ENCODE measurements around the gene MB21D2. TPM values are rescaled to one million over a fixed set of nuclear protein-coding genes. Genes with fewer than 3 reads are reported as not detected.
A peak's percentile ranks its signal among the peaks of the same experiment; 100 is the strongest.

MB21D2 gene
- total RNA-seq, 1 experiment from 2014 or later: 19.7 TPM

- Mint-ChIP-seq H3K4me3 (no peak overlapping the region), H3K9me3 (no peaks in the 10 kb centered on the region), H3K27me3 (ENCODE audit: low read depth) (no peaks in the 10 kb centered on the region), H3K36me3 (peaks cover 22% of the 10 kb centered on the region), H3K27ac (peak overlapping the region; percentile 71), H3K4me1 (peaks cover 18% of the 10 kb centered on the region)
- POLR2A ChIA-PET: no interaction called here
- DNase-seq (ENCODE audit: low spot score) (no peak), ATAC-seq (peak; percentile 77)
- CTCF ChIA-PET: interaction anchor here (0.8 to 2.1 kb wide), 17 partner anchors 10 to 326 kb away, joined by 3 to 18 read pairs (median 4); no protein-coding TSS in a partner anchor
- TF ChIP-seq ZNF423 (CRISPR knock-in tag; IDR thresholded peaks at IDR 0.05): no peak
- no peak for TF ChIP-seq ZNF263 (CRISPR knock-in tag; IDR thresholded peaks at IDR 0.05; ENCODE audit: low read depth)
- TF ChIP-seq HMGA2 (CRISPR knock-in tag; IDR thresholded peaks at IDR 0.05): no peak
Observed at GRCh38 chr3:192802957-192803899, 114.4 kb downstream of the MB21D2 start.

GRCh38 chr3:192801985-192802384 lies 115.7 kb downstream of the MB21D2 start:
- H3K4me1 Mint-ChIP-seq: peaks cover 11% of the 10 kb centered on the region
- POLR2A ChIA-PET: no interaction called here
- CTCF ChIA-PET: interaction anchor here (1.1 to 1.4 kb wide), 3 partner anchors 30 to 113 kb away, joined by 3 to 4 read pairs (median 3); no protein-coding TSS in a partner anchor
- H3K36me3 Mint-ChIP-seq: peaks cover 21% of the 10 kb centered on the region
- H3K9me3 Mint-ChIP-seq: no peaks in the 10 kb centered on the region
- ATAC-seq (0 out of 2 replicates have a peak, but pooled peaks have one; percentile 25), DNase-seq (ENCODE audit: low spot score) (no peak)
- no peaks in the 10 kb centered on the region for H3K27me3 Mint-ChIP-seq (ENCODE audit: low read depth)
- H3K4me3 Mint-ChIP-seq: no peak overlapping the region
- no peak for TF ChIP-seq CBFB (CRISPR knock-in tag; IDR thresholded peaks at IDR 0.05; ENCODE audit: low read depth)
- no peak for TF ChIP-seq NR2C2 (CRISPR knock-in tag; IDR thresholded peaks at IDR 0.05)
- TF ChIP-seq ZNF423 (CRISPR knock-in tag; IDR thresholded peaks at IDR 0.05): no peak
- TF ChIP-seq SMAD4 (CRISPR knock-in tag; IDR thresholded peaks at IDR 0.05): no peak
- TF ChIP-seq MYBL2 (CRISPR knock-in tag; IDR thresholded peaks at IDR 0.05): no peak
- no peak overlapping the region for H3K27ac Mint-ChIP-seq

GRCh38 chr3:192799721-192800120 lies 117.9 kb downstream of the MB21D2 start:
- Mint-ChIP-seq H3K9me3 (no peaks in the 10 kb centered on the region), H3K4me1 (peaks cover 11% of the 10 kb centered on the region), H3K27ac (no peak overlapping the region), H3K4me3 (no peak overlapping the region), H3K36me3 (peaks cover 23% of the 10 kb centered on the region), H3K27me3 (ENCODE audit: low read depth) (no peaks in the 10 kb centered on the region)
- ATAC-seq (no peak), DNase-seq (ENCODE audit: low spot score) (no peak)
- ChIA-PET POLR2A (no interaction called here), CTCF (no interaction called here)
- TF ChIP-seq PRRX2 (CRISPR knock-in tag; IDR thresholded peaks at IDR 0.05) (no peak), NR1H2 (CRISPR knock-in tag; IDR thresholded peaks at IDR 0.05) (no peak), ZNF423 (CRISPR knock-in tag; IDR thresholded peaks at IDR 0.05) (no peak), MYBL2 (CRISPR knock-in tag; IDR thresholded peaks at IDR 0.05) (no peak), CTCF (IDR thresholded peaks at IDR 0.05) (no peak), FOXK1 (CRISPR knock-in tag; IDR thresholded peaks at IDR 0.05) (no peak), TEAD4 (CRISPR knock-in tag; IDR thresholded peaks at IDR 0.05) (no peak), EMX1 (CRISPR knock-in tag; IDR thresholded peaks at IDR 0.05) (no peak), IRF1 (CRISPR knock-in tag; IDR thresholded peaks at IDR 0.05) (no peak), ZNF416 (CRISPR knock-in tag; IDR thresholded peaks at IDR 0.05) (no peak), JUN (CRISPR knock-in tag; IDR thresholded peaks at IDR 0.05) (no peak), PRDM15 (CRISPR knock-in tag; IDR thresholded peaks at IDR 0.05) (no peak), CREB1 (CRISPR knock-in tag; IDR thresholded peaks at IDR 0.05) (no peak), MXD4 (CRISPR knock-in tag; IDR thresholded peaks at IDR 0.05; ENCODE audit: borderline replicate concordance) (no peak), CREM (CRISPR knock-in tag; IDR thresholded peaks at IDR 0.05) (no peak), FOXP1 (CRISPR knock-in tag; IDR thresholded peaks at IDR 0.05; ENCODE audit: borderline replicate concordance) (no peak), USF1 (CRISPR knock-in tag; IDR thresholded peaks at IDR 0.05) (no peak), E2F5 (CRISPR knock-in tag; IDR thresholded peaks at IDR 0.05) (no peak)

Data from WTC11 (cell line).